Transverse colon (tissue), 4 donors: ENCODE results near the gene MAST2. TPM values are rescaled to one million over a fixed set of nuclear protein-coding genes. Genes with fewer than 3 reads are reported as not detected.

Experiments used
- DNase-seq: peaks from one replicate; pipeline ENCODE4 v3.0.0-alpha.2; 2019
- H3K27ac ChIP-seq, 4 donors: fragments of 200-600 bp; sonication (generic); 2 replicates each; pipeline ENCODE4 v1.5.1; 2016 to 2018; ENCODE audit warnings: inconsistent platforms in 4 of 4
- H3K27me3 ChIP-seq: fragments of 200-600 bp; sonication (generic); 2 replicates; pipeline ENCODE4 v1.5.1; 2017; ENCODE audit warnings: inconsistent platforms
- H3K36me3 ChIP-seq, 4 donors: fragments of 200-600 bp; sonication (generic); 2 replicates each; pipeline ENCODE4 v1.5.1; 2017 to 2019; ENCODE audit warnings: inconsistent platforms in 4 of 4
- H3K4me1 ChIP-seq, 4 donors: fragments of 200-600 bp; sonication (generic); 2 replicates each; pipeline ENCODE4 v1.5.1; 2017 to 2020; ENCODE audit warnings: inconsistent platforms in 4 of 4
- H3K4me3 ChIP-seq, 4 donors: fragments of 200-600 bp; sonication (generic); 1 replicate in 1 of 4; 2 replicates in 3 of 4; pipeline versions ENCODE4 v1.5.1 to v1.6.1; 2017 to 2019; ENCODE audit warnings: inconsistent platforms in 4 of 4
- H3K9me3 ChIP-seq, 2 donors: fragments of 200-600 bp; sonication (generic); 2 replicates each; pipeline ENCODE4 v1.5.1; 2017 to 2019; ENCODE audit warnings: inconsistent platforms in 2 of 2
- EP300 ChIP-seq: sonication (generic); formaldehyde crosslinking; IDR thresholded peaks from one replicate; pipeline ENCODE4 v1.6.1; 2017; ENCODE audit warnings: antibody characterized with exemption, low read depth
- POLR2A ChIP-seq: fragments of 450-650 bp; IDR thresholded peaks from one replicate; pipeline ENCODE4 v1.6.1; 2016; ENCODE audit warnings: antibody characterized with exemption, mild to moderate bottlenecking, moderate library complexity
- POLR2AphosphoS5 ChIP-seq, 3 donors: sonication (generic); formaldehyde crosslinking; IDR thresholded peaks; one replicate each; pipeline ENCODE4 v1.6.1; 2016; ENCODE audit warnings: antibody characterized with exemption in 3 of 3
- WGBS, 2 donors: methylation state at CpG; one replicate each; pipeline ENCODE4 v1.1.5; 2018; ENCODE audit warnings: low coverage in 1 of 2; 5-methylcytosine and 5-hydroxymethylcytosine counted together
- in situ Hi-C, 4 donors: fragments of 200-750 bp; cut with MboI; loops; one replicate each; pipeline versions ENCODE4 v1.15.0 to v1.15.1; 2017; ENCODE audit warnings: low sequenced_read_pairs in 3 of 4, low pct_ligation_motif_present in 1 of 4, low pct_unique_long_range_greater_than_20kb in 1 of 4
- intact Hi-C: fragments of 100-400 bp; cut with DNase I; formaldehyde crosslinking; loops from one replicate; pipeline ENCODE4 v1.15.1; 2023; ENCODE audit warnings: low total_unique reads
- total RNA-seq, 4 donors: library from RNA; depleted of rRNA; stranded (reverse); fragments of >200 nt; gene quantifications; one replicate each; pipeline ENCODE4 v1.1.0, GENCODE V29; 2016
- TF ChIP-seq, protein P1 (sequence below), 5 experiments: fragments of 200-600 bp in 3 of 5; fragments of 450-650 bp in 2 of 5; sonication (generic) in 3 of 5; IDR thresholded peaks; 1 replicate in 2 of 5; 2 replicates in 3 of 5; pipeline ENCODE4 v1.5.1; 2016 to 2017; ENCODE audit warnings: antibody characterized with exemption in 5 of 5, inconsistent platforms in 3 of 5, mild to moderate bottlenecking in 2 of 5, moderate library complexity in 1 of 5

The MAST2 gene
- total RNA-seq, 4 donors from 2014 or later: 160 to 313 (median 161) TPM

DNA sequence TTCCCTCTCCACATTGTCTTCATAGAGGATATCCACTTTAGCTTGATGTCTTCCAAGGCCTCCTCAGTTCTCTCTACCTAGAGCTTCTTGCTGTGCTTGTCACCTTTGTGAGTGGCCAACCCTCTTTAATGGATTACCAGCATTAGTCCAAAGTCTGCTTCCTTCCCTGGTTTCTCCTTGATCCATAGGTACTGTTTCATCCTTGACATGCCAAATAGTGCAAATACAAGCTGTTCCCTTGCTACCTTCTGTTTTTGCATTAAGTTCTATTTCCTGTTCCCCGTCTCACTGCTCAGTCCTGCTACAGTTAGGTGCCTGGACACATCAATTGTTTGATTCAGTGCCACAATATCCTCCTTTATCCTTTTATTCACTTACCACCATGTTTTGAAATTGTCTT is 19.2 kb downstream of the MAST2 start:
- H3K4me3 ChIP-seq: no peak overlapping the region
- H3K27me3 ChIP-seq: no peaks in the 10 kb centered on the region
- peaks cover 0 to 9% (median 6%) of the 10 kb centered on the region in 4 donors for H3K4me1 ChIP-seq
- TF ChIP-seq POLR2A: no peak
- TF ChIP-seq, protein P1, sequence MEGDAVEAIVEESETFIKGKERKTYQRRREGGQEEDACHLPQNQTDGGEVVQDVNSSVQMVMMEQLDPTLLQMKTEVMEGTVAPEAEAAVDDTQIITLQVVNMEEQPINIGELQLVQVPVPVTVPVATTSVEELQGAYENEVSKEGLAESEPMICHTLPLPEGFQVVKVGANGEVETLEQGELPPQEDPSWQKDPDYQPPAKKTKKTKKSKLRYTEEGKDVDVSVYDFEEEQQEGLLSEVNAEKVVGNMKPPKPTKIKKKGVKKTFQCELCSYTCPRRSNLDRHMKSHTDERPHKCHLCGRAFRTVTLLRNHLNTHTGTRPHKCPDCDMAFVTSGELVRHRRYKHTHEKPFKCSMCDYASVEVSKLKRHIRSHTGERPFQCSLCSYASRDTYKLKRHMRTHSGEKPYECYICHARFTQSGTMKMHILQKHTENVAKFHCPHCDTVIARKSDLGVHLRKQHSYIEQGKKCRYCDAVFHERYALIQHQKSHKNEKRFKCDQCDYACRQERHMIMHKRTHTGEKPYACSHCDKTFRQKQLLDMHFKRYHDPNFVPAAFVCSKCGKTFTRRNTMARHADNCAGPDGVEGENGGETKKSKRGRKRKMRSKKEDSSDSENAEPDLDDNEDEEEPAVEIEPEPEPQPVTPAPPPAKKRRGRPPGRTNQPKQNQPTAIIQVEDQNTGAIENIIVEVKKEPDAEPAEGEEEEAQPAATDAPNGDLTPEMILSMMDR (IDR thresholded peaks at IDR 0.05): no peak
- H3K9me3 ChIP-seq: no peaks in the 10 kb centered on the region
- peaks cover 0 to 22% (median 6%) of the 10 kb centered on the region in 4 donors for H3K36me3 ChIP-seq
- no peak for DNase-seq
- WGBS, 2 donors: 67 to 74% methylated on average over 1 of the region's 1 CpG
- H3K27ac ChIP-seq: no peak overlapping the region
- intact Hi-C loops (no loop called here), in situ Hi-C loops (no loop called here)

DNA sequence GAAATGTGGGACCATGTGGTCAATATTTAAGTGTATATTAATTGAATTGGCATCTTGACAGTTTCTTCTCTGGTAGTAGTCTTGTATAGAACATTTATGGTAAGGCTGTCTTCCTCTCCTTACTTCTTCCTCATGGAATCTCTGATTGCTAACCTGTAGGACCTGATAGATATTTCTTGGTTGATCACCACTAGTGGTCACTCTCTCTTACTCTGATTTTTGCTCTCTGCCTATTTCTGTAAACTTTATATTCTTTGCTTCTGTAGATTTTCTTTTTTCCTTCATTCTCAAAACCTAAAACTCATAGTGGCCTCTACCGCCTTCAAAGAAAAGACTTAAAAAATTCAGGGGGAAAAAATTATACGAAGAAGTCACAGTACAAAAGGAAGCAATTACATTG is 21.2 kb downstream of the MAST2 start:
- WGBS, 2 donors: 93 to 100% methylated on average over 2 of the region's 2 CpGs
- H3K4me1 ChIP-seq: peaks cover 0 to 9% (median 6%) of the 10 kb centered on the region in 4 donors
- intact Hi-C loops: no loop called here
- no peak overlapping the region for H3K27ac ChIP-seq
- H3K36me3 ChIP-seq: peaks cover 0 to 22% (median 6%) of the 10 kb centered on the region in 4 donors
- H3K4me3 ChIP-seq: no peak overlapping the region
- TF ChIP-seq POLR2A: no peak
- TF ChIP-seq, protein P1 (IDR thresholded peaks at IDR 0.05): no peak
- no peak for TF ChIP-seq EP300
- no peak for TF ChIP-seq POLR2AphosphoS5 (IDR thresholded peaks at IDR 0.05)
- H3K27me3 ChIP-seq: no peaks in the 10 kb centered on the region
- no peak for DNase-seq
- in situ Hi-C loops: no loop called here
- no peaks in the 10 kb centered on the region for H3K9me3 ChIP-seq

- WGBS, 2 donors: 83% methylated on average over 2 of the region's 2 CpGs; no CpG with 5 or more reads in 1 of the 2 donors
- no peak for DNase-seq
- no peaks in the 10 kb centered on the region for H3K9me3 ChIP-seq
- no peak overlapping the region for H3K27ac ChIP-seq
- H3K36me3 ChIP-seq: peaks cover 0 to 22% (median 6%) of the 10 kb centered on the region in 4 donors
- in situ Hi-C loops: no loop called here
- intact Hi-C loops: no loop called here
- TF ChIP-seq POLR2AphosphoS5 (IDR thresholded peaks at IDR 0.05): no peak
- TF ChIP-seq, protein P1 (IDR thresholded peaks at IDR 0.05): no peak
- no peak for TF ChIP-seq EP300
- no peak for TF ChIP-seq POLR2A
- peaks cover 0 to 8% (median 5%) of the 10 kb centered on the region in 4 donors for H3K4me1 ChIP-seq
- no peak overlapping the region for H3K4me3 ChIP-seq
- no peaks in the 10 kb centered on the region for H3K27me3 ChIP-seq
Observed at GRCh38 chr1:45827256-45827655, 23.8 kb downstream of the MAST2 start.

GRCh38 chr1:45828841-45829240 is 25.4 kb downstream of the MAST2 start:
- no peak for TF ChIP-seq EP300
- TF ChIP-seq POLR2A: no peak
- TF ChIP-seq, protein P1 (IDR thresholded peaks at IDR 0.05): no peak
- no peak for TF ChIP-seq POLR2AphosphoS5 (IDR thresholded peaks at IDR 0.05)
- WGBS, 2 donors: 92 to 100% methylated on average over 1 of the region's 1 CpG
- peaks cover 0 to 22% (median 6%) of the 10 kb centered on the region in 4 donors for H3K36me3 ChIP-seq
- intact Hi-C loops (no loop called here), in situ Hi-C loops (no loop called here)
- no peak overlapping the region for H3K27ac ChIP-seq
- no peak for DNase-seq
- H3K4me3 ChIP-seq: no peak overlapping the region
- no peaks in the 10 kb centered on the region for H3K9me3 ChIP-seq
- no peaks in the 10 kb centered on the region for H3K4me1 ChIP-seq
- H3K27me3 ChIP-seq: no peaks in the 10 kb centered on the region
